Measurements from ENCODE around the gene ANKRD55. TPM values are rescaled to one million over a fixed set of nuclear protein-coding genes. Genes with fewer than 3 reads are reported as not detected.
"Not testable (repeated sequence)": the region's sequence is repeated elsewhere in the genome, so short reads cannot be mapped to it uniquely, and the experiment has no call there.

The ANKRD55 gene
- total RNA-seq, 1 donor from 2014 or later, result not detected

GRCh38 chr5:56080375-56081052, 152.6 kb downstream of the ANKRD55 start:
- no peaks in the 10 kb centered on the region for H4K20me1 ChIP-seq (ENCODE audit: low read depth)
- no peaks in the 10 kb centered on the region for H3K4me1 Mint-ChIP-seq
- H3K36me3 ChIP-seq, result no peaks in the 10 kb centered on the region
- no peak overlapping the region for H3K4me3 ChIP-seq
- no peaks in the 10 kb centered on the region for H3K79me2 ChIP-seq (ENCODE audit: low read depth)
- peaks cover 5% of the 10 kb centered on the region for H3K27me3 Mint-ChIP-seq (ENCODE audit: insufficient read depth, low read depth)
- no peak overlapping the region for H3K27ac Mint-ChIP-seq
- DNase-seq (ENCODE audit: low spot score), result no peak
- no peaks in the 10 kb centered on the region for H3F3A ChIP-seq (ENCODE audit: low read depth)
- no peak overlapping the region for H3K4me3 Mint-ChIP-seq
- TF ChIP-seq CTCF (IDR thresholded peaks at IDR 0.05), result no peak
- no peak for TF ChIP-seq EZH2phosphoT487 (IDR thresholded peaks at IDR 0.05)
- no peak for TF ChIP-seq EZH2 (IDR thresholded peaks at IDR 0.05)
- no peak overlapping the region for H3K4me2 ChIP-seq
- H3K27ac ChIP-seq, result no peak overlapping the region
- peaks cover 5% of the 10 kb centered on the region for H3K9me3 Mint-ChIP-seq
- H3K4me1 ChIP-seq, result no peaks in the 10 kb centered on the region
- H2AFZ ChIP-seq (replicated peaks), result no peak overlapping the region
- no peaks in the 10 kb centered on the region for H3K27me3 ChIP-seq
- H3K36me3 Mint-ChIP-seq, result no peaks in the 10 kb centered on the region
- no peak overlapping the region for H3K9ac ChIP-seq
- H3K9me3 ChIP-seq (ENCODE audit: low read depth), result no peaks in the 10 kb centered on the region

- not testable (repeated sequence) for H3K9ac ChIP-seq; H3K4me2 ChIP-seq; H2AFZ ChIP-seq (replicated peaks); H3K27ac ChIP-seq; H3K36me3 ChIP-seq; H3K4me1 Mint-ChIP-seq; H3K9me3 Mint-ChIP-seq; DNase-seq (ENCODE audit: low spot score); H3K9me3 ChIP-seq (ENCODE audit: low read depth); H3K27ac Mint-ChIP-seq; H3K27me3 ChIP-seq; H3K36me3 Mint-ChIP-seq; H3K79me2 ChIP-seq (ENCODE audit: low read depth); H3K4me3 Mint-ChIP-seq; H3K4me1 ChIP-seq; H4K20me1 ChIP-seq (ENCODE audit: low read depth); H3K4me3 ChIP-seq; H3F3A ChIP-seq (ENCODE audit: low read depth); H3K27me3 Mint-ChIP-seq (ENCODE audit: insufficient read depth, low read depth)
These were observed 154.0 kb downstream of the ANKRD55 start for GRCh38 chr5:56079157-56079500.

GRCh38 chr5:56078278-56079156, 154.6 kb downstream of the ANKRD55 start:
- Histone ChIP-seq H3K36me3 (no peaks in the 10 kb centered on the region), H3K27me3 (no peaks in the 10 kb centered on the region), H3K79me2 (ENCODE audit: low read depth) (no peaks in the 10 kb centered on the region), H2AFZ (replicated peaks) (no peak overlapping the region), H3K27ac (no peak overlapping the region), H3K4me2 (no peak overlapping the region), H3K4me1 (no peaks in the 10 kb centered on the region), H3K9me3 (ENCODE audit: low read depth) (no peaks in the 10 kb centered on the region), H3K4me3 (no peak overlapping the region), H3F3A (ENCODE audit: low read depth) (no peaks in the 10 kb centered on the region), H3K9ac (no peak overlapping the region), H4K20me1 (ENCODE audit: low read depth) (no peaks in the 10 kb centered on the region)
- Mint-ChIP-seq H3K4me1 (no peaks in the 10 kb centered on the region), H3K4me3 (no peak overlapping the region), H3K36me3 (no peaks in the 10 kb centered on the region), H3K27me3 (ENCODE audit: insufficient read depth, low read depth) (peaks cover 5% of the 10 kb centered on the region), H3K27ac (no peak overlapping the region), H3K9me3 (peaks cover 2% of the 10 kb centered on the region)
- TF ChIP-seq EZH2phosphoT487 (IDR thresholded peaks at IDR 0.05) (no peak), CTCF (IDR thresholded peaks at IDR 0.05) (no peak), EZH2 (IDR thresholded peaks at IDR 0.05) (no peak)
- DNase-seq (ENCODE audit: low spot score), result no peak

DNA sequence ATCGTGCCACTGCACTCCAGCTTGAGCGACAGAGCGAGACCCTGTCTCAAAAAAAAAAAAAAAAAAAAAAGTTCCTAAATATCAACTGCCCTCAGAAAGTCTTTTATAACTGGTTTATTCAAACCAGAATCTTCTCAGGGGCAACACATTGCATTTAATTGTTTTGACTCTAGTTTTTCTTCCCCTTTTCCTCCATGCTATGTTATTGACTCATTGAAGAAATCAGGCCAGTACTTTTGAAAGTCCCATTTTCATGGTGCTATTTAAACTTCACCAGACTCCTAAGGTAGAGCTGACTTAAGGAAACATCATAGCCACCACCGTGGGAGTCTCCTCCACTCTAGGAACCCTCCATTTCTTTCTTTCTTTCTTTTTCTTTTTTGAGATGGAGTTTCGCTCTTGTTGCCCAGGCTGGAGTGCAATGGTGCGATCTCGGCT, 155.3 kb downstream of the ANKRD55 start:
- no peak overlapping the region for H3K9ac ChIP-seq
- DNase-seq (ENCODE audit: low spot score), result no peak
- H3K4me1 ChIP-seq, result no peaks in the 10 kb centered on the region
- no peaks in the 10 kb centered on the region for H3K9me3 ChIP-seq (ENCODE audit: low read depth)
- Mint-ChIP-seq H3K4me1 (no peaks in the 10 kb centered on the region), H3K27ac (no peak overlapping the region), H3K27me3 (ENCODE audit: insufficient read depth, low read depth) (peaks cover 5% of the 10 kb centered on the region), H3K36me3 (no peaks in the 10 kb centered on the region), H3K4me3 (no peak overlapping the region), H3K9me3 (no peaks in the 10 kb centered on the region)
- H3K4me3 ChIP-seq, result no peak overlapping the region
- TF ChIP-seq EZH2phosphoT487 (IDR thresholded peaks at IDR 0.05) (no peak), CTCF (IDR thresholded peaks at IDR 0.05) (no peak), EZH2 (IDR thresholded peaks at IDR 0.05) (no peak)
- no peak overlapping the region for H2AFZ ChIP-seq (replicated peaks)
- H3K36me3 ChIP-seq, result no peaks in the 10 kb centered on the region
- H4K20me1 ChIP-seq (ENCODE audit: low read depth), result no peaks in the 10 kb centered on the region
- no peaks in the 10 kb centered on the region for H3K27me3 ChIP-seq
- H3K4me2 ChIP-seq, result no peak overlapping the region
- no peak overlapping the region for H3K27ac ChIP-seq
- H3K79me2 ChIP-seq (ENCODE audit: low read depth), result no peaks in the 10 kb centered on the region
- H3F3A ChIP-seq (ENCODE audit: low read depth), result no peaks in the 10 kb centered on the region

Data from neural progenitor cell (in vitro differentiated cells).